Measurements from ENCODE around the gene OSBPL2.

The OSBPL2 gene

DNA sequence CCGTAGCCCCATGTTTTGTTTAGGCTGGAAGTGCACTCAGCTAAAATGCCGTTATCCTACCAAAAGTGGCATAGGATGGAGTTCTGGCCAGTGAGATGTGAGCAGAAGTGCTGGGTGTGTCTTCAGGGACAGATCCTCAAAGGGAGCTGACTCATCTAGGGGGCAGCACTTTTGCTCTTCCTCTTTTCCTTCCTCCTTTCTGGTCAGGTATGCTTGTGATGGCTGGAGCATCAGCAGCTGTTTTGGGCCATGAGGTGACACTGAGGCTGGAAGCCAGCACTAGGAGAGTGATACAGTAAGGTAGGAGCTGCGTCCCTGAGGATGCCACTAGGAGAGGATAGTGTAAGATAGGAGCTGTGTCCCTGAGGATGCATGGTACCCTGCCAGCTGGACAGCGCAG is 4.6 kb upstream of the OSBPL2 start:
- no peak for ATAC-seq
- H3K9me3 Mint-ChIP-seq: no peaks in the 10 kb centered on the region
- peaks cover 8% of the 10 kb centered on the region for H3K4me1 Mint-ChIP-seq
- no peaks in the 10 kb centered on the region for H3K27me3 Mint-ChIP-seq
- no peak overlapping the region for H3K27ac Mint-ChIP-seq
- H3K36me3 Mint-ChIP-seq: no peaks in the 10 kb centered on the region
- no peak overlapping the region for H3K4me3 Mint-ChIP-seq

DNA sequence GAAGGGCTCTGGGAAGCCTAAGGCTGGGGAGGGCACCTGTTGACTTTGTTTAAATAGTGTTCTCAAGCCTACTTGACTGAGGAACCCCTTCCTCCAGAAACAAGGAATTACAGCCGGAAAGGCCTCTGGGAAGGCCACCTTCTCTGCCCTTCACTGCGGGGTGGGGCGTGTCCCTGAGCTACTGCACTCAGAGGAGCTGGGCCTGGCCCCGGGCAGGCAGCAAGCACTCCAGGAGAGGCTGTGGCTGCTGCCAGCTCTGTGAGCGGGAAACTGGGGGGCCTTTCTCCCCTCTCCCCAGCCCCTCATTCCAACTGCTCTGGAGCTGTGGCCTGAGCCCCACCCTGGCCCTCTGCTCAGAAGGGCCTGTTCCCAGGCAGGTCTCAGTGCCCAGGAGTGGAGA is 4.0 kb upstream of the OSBPL2 start:
- Mint-ChIP-seq H3K36me3 (no peaks in the 10 kb centered on the region), H3K9me3 (no peaks in the 10 kb centered on the region), H3K27me3 (no peaks in the 10 kb centered on the region), H3K4me3 (no peak overlapping the region), H3K27ac (no peak overlapping the region), H3K4me1 (peaks cover 11% of the 10 kb centered on the region)
- ATAC-seq: no peak

DNA sequence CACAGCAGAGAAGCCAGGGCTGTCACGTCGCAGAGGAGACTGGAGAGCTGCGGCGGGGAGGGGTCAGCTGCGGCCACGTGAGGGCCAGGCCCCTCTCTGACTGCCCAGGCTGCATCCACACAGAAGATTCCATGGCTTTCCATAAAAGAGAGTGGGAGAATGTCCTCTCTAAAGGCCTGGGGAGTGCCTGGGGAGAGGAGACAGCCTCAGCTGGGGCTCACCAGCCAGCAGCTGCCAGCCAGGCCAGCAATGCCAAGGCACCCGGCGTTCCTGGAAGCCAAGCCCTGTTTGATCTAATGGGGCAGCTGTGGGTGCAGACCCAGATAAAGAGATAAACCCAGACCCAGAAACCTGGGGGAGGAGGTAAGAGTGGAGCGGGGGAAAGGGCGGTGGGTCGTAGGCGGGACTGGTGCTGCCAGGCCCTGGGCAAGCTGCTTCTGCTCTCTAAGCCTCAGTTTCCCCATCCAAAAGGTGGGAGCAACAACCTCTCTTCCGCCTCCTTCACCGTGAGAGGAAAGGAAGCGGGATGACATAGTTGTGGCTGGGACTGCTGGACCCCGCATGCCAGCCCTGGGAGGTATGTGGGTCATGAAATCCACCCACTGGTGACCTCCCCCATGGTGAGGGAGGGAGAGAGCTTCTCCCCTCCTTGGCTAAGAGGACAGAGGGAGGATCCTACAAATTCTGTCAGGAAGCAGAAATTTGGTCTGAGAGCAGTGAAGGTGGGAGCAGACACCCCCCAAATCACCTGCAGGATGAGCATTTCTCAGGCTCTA is 3.1 kb upstream of the OSBPL2 start:
- H3K27me3 Mint-ChIP-seq: no peaks in the 10 kb centered on the region
- ATAC-seq: no peak
- peaks cover 20% of the 10 kb centered on the region for H3K4me1 Mint-ChIP-seq
- H3K36me3 Mint-ChIP-seq: no peaks in the 10 kb centered on the region
- H3K27ac Mint-ChIP-seq: no peak overlapping the region
- H3K9me3 Mint-ChIP-seq: no peaks in the 10 kb centered on the region
- no peak overlapping the region for H3K4me3 Mint-ChIP-seq

DNA sequence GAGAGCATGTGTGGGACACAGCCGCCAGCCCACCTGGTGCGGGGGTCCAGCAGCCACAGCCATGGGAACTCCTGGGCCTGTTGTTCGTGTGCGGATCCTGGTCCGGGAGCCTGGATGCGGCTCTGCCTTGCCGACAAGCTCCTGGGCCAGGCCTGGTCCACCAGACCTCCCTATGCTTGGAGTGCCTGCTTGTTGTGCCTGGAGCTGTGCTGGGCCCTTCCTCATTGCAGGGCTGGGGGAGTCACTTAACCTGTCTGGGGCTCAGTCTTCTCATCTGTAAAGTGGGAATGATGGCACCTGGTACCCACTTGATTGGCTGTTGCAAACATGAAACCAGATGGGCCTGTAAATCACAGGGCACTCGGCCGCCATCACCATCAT is 2.6 kb upstream of the OSBPL2 start:
- Mint-ChIP-seq H3K27ac (no peak overlapping the region), H3K4me3 (no peak overlapping the region), H3K27me3 (no peaks in the 10 kb centered on the region), H3K36me3 (no peaks in the 10 kb centered on the region), H3K9me3 (no peaks in the 10 kb centered on the region), H3K4me1 (peaks cover 26% of the 10 kb centered on the region)
- no peak for ATAC-seq

DNA sequence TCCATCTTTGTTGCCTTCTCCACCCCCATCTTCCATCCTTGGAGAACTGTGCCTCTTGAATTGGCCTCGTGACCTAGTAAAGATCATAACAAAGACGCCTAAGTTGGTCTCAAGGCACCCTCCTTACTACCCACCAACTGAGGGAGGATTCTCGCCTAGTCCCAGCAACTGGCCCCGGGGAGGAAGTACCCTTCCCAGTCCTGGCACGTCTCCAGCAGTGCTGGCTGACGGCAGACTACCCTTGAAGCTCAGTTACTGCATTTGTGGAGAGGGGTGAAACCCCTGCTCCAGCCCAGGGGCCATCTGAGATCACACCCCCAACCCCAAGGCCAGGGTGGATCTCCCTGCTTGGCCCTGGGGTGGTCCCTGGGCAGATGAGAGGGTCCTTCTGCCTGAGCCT is 2.1 kb upstream of the OSBPL2 start:
- Mint-ChIP-seq H3K4me1 (peaks cover 27% of the 10 kb centered on the region), H3K36me3 (no peaks in the 10 kb centered on the region), H3K27me3 (no peaks in the 10 kb centered on the region), H3K9me3 (no peaks in the 10 kb centered on the region), H3K27ac (no peak overlapping the region), H3K4me3 (no peak overlapping the region)
- no peak for ATAC-seq

DNA sequence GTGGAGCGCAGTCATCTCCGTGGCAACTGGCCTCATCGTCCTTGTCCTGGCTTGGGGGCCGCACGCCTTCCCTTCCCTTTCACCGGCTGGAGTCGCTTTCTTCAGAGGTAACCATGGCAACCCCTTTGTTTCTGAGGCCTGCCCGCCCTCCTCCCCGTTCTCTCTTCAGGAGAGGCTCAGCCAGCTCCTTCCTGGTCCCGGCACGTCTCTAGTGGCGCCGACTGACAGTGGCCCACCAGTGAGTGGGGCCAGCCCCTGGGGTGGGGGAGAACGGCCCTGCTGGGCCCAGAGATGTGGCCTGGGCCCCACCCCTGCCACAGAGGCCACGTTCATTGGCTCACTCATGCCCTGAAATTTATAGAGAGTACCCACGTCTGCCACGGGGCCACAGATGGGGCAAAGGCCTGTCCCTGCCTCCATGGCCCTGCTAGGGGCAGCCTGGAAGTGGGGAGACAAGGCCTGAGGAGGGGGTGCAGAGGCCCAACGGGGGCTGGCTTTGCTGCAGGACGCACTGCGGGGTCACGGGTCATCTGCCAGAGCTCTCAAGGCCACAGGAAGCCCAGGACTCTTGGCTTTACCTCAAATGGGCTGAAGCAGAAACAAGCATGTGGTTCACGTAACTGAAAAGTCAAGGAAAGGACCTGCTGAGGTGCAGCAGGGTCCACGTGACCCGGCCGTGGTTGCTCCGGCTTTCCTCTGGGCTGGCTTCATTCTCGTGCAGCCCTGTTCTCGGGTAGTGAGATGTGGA is 1.4 kb upstream of the OSBPL2 start:
- no peak for ATAC-seq
- H3K36me3 Mint-ChIP-seq: no peaks in the 10 kb centered on the region
- H3K9me3 Mint-ChIP-seq: no peaks in the 10 kb centered on the region
- H3K27ac Mint-ChIP-seq: peak overlapping the region; percentile 92
- H3K4me1 Mint-ChIP-seq: peaks cover 34% of the 10 kb centered on the region
- H3K4me3 Mint-ChIP-seq: no peak overlapping the region
- H3K27me3 Mint-ChIP-seq: no peaks in the 10 kb centered on the region

DNA sequence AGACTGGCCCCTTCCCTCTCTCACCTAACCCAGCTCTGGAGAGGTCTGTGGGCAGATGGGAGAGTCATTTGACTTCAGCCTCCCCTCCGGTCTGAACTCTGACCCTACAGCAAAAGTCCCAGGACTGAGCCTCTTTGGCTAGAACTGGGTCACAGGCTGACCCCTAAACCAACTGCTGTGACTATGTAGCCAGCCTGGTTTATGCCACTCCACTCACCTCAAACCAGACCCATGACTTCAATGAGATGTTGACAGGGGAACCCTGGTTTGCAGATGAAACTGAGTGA is 864 bp upstream of the OSBPL2 start:
- peaks cover 39% of the 10 kb centered on the region for H3K4me1 Mint-ChIP-seq
- no peaks in the 10 kb centered on the region for H3K27me3 Mint-ChIP-seq
- ATAC-seq: no peak
- peaks cover 1% of the 10 kb centered on the region for H3K36me3 Mint-ChIP-seq
- peak overlapping the region; percentile 92 for H3K27ac Mint-ChIP-seq
- H3K9me3 Mint-ChIP-seq: no peaks in the 10 kb centered on the region
- H3K4me3 Mint-ChIP-seq: peak overlapping the region; percentile 81

DNA sequence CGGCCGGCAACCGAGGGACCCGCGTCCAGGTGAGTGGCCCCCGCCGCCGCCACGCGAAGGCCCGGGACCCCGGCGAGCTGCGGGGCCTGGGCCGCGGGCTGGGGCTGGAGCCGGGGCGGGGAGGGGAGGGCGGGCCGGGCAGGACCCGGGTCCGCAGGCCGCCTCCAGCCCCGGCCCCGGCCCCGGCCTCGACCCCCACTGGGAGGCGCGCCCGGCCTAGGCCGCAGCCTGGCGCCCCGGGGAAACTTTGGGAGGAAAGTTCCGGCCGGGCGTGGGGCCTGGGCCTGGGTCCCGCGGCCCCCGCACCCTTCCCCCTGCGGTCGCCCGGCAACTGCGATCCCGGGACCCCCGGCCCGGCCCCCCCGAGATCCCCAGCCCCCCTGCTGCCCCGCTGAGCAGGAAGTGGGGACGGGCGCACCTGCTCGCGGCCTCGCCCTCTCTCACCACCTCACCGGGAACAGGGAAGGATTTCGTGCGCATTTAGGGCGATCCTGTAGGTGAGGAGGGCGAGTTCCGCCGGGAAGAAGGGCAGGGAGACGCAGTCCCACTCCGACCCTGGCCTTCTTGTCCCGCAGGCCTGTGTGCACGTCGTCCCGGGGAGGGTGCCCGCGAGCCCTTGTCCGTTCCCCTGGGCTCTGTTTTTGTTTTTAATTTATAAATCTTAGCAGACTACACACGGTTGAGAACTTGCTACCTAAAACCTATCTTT is 402 bp downstream of the OSBPL2 start:
- H3K4me1 Mint-ChIP-seq: peaks cover 43% of the 10 kb centered on the region
- no peaks in the 10 kb centered on the region for H3K27me3 Mint-ChIP-seq
- ATAC-seq: peak; percentile 13

DNA sequence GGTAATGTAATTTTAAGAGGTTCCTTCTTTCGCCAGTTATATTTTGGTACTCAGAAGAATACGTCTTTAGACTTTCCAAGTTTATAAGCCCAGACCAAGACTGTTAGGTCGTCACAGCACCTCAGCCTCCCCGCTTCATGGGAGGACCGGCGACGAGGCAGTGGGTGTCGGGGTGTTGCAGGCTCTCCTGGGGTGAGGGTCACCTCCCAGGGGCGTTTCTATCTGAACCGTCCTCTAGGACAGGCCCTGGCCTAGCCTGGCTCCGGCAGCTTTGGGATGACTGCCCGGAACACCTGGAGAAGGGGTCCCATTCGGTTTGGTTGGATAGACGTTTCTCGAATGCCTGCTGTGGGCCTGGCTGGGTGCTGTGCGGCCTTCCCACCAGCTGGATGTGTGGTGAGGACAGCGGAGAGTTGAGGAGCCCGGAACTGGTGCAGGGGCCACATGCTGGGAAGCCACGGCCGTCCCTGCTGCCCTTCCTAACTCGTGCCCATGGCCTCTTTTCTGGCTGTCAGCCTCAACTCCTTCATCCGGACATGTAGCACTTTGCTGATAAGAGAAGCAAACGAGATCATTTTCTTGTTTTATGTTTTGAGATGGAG is 1.1 kb downstream of the OSBPL2 start:
- peak overlapping the region; percentile 78 for H3K4me3 Mint-ChIP-seq
- peaks cover 6% of the 10 kb centered on the region for H3K36me3 Mint-ChIP-seq
- peaks cover 48% of the 10 kb centered on the region for H3K4me1 Mint-ChIP-seq
- no peak for ATAC-seq
- H3K27ac Mint-ChIP-seq: peak overlapping the region; percentile 70
- H3K9me3 Mint-ChIP-seq: no peaks in the 10 kb centered on the region
- no peaks in the 10 kb centered on the region for H3K27me3 Mint-ChIP-seq

More for the DNA sequence above, 402 bp downstream of the OSBPL2 start:
- peak overlapping the region; percentile 92 for H3K27ac Mint-ChIP-seq
- peaks cover 6% of the 10 kb centered on the region for H3K36me3 Mint-ChIP-seq
- no peaks in the 10 kb centered on the region for H3K9me3 Mint-ChIP-seq
- peak overlapping the region; percentile 81 for H3K4me3 Mint-ChIP-seq

DNA sequence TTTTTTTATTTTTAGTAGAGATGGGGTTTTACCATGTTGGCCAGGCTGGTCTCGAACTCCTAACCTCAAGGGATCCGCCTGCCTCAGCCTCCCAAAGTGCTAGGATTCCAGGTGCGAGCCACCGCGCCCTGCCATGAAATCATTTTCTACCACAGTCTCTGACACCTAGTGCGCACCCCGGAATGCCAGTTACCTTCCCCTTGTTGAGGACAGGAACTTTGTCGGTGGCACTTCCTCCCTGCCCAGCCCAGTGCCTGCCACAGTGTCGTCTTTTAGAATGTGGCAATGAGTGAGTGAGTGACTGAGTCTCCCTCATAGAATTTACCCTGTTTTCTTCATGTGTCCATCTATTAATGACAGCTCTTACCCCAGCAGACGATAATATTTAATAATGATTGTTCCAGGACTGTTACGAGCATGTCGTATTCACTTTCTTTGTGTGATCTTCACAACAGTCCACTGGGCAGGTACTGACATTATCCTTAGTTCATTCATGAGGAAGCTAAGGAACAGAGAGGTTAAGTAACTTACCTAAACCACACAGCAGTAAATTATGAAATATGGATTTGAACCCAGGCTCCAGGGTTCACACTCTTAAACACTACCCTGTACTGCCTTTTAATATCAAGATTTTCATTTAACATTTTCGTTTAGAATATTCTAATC is 1.8 kb downstream of the OSBPL2 start:
- Mint-ChIP-seq H3K4me1 (peaks cover 53% of the 10 kb centered on the region), H3K36me3 (peaks cover 6% of the 10 kb centered on the region), H3K27ac (peak overlapping the region; percentile 70)

DNA sequence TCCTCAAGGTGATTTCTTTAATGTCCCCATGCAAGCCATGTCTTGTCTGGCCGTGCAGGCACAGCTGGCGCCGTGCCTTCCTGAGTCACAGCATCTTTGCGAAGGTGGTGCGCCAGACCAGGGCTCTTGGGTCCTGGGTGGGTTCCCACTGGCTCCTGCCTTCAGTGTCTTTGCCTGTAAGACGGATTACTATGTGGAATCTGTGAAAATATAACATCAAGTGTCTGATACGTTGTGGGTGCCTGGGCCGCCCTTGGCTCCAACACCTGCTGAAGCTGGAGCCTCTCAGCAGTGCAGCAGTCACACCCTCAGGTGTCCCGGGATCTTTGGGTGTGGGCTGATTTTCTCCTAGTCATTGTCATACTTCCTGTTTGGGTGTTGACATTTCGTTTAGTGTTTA is 3.2 kb downstream of the OSBPL2 start:
- Mint-ChIP-seq H3K9me3 (no peaks in the 10 kb centered on the region), H3K27ac (no peak overlapping the region), H3K4me3 (no peak overlapping the region), H3K4me1 (peaks cover 57% of the 10 kb centered on the region), H3K36me3 (peaks cover 6% of the 10 kb centered on the region), H3K27me3 (no peaks in the 10 kb centered on the region)
- ATAC-seq: no peak

More for the DNA sequence above, 1.8 kb downstream of the OSBPL2 start:
- Mint-ChIP-seq H3K27me3 (no peaks in the 10 kb centered on the region), H3K9me3 (no peaks in the 10 kb centered on the region), H3K4me3 (peak overlapping the region; percentile 78)
- ATAC-seq: no peak

DNA sequence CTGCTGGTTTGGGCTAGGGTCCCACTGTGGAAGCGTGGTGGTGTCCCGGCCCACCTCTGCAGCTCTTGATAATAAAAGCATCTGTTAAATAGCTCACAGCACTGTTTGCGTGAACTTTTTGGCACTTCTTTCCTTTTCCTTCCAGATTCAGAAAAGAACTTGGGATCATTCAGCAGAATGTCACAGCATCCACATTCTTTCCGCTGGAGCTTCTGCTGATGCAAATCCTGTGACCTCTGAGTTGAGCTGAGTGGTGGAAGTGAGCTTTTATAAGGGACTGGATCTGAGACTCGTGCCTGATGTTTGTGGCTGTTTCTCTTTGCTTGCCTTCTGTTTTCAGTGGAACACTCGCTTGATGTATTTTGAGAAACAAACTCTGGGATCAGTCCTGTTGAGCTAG is 3.9 kb downstream of the OSBPL2 start:
- no peaks in the 10 kb centered on the region for H3K9me3 Mint-ChIP-seq
- peaks cover 64% of the 10 kb centered on the region for H3K4me1 Mint-ChIP-seq
- no peak overlapping the region for H3K4me3 Mint-ChIP-seq
- peaks cover 6% of the 10 kb centered on the region for H3K36me3 Mint-ChIP-seq
- H3K27me3 Mint-ChIP-seq: no peaks in the 10 kb centered on the region
- H3K27ac Mint-ChIP-seq: no peak overlapping the region
- ATAC-seq: no peak

DNA sequence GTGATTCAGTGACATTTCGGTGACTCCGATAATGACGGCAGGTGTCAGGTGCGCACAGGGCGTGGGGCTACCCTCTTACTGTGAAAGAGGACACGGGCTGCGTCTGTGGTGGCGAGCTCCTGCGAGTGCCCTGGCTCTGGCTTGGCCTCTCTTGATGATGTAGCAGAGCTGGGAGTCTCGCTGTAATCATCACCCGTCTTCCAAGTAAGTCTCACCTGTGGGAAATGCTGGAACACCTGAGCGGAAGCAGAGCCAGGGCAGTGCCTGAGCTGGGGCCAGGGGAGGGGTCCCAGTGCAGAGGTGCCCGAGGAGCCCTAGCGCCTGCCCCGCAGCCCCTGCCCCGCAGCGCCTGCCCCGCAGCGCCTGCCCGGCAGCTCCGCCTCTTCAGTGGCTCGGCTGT is 4.8 kb downstream of the OSBPL2 start:
- no peak overlapping the region for H3K4me3 Mint-ChIP-seq
- ATAC-seq: no peak
- H3K27me3 Mint-ChIP-seq: no peaks in the 10 kb centered on the region
- H3K36me3 Mint-ChIP-seq: peaks cover 6% of the 10 kb centered on the region
- no peak overlapping the region for H3K27ac Mint-ChIP-seq
- H3K4me1 Mint-ChIP-seq: peaks cover 61% of the 10 kb centered on the region
- no peaks in the 10 kb centered on the region for H3K9me3 Mint-ChIP-seq

DNA sequence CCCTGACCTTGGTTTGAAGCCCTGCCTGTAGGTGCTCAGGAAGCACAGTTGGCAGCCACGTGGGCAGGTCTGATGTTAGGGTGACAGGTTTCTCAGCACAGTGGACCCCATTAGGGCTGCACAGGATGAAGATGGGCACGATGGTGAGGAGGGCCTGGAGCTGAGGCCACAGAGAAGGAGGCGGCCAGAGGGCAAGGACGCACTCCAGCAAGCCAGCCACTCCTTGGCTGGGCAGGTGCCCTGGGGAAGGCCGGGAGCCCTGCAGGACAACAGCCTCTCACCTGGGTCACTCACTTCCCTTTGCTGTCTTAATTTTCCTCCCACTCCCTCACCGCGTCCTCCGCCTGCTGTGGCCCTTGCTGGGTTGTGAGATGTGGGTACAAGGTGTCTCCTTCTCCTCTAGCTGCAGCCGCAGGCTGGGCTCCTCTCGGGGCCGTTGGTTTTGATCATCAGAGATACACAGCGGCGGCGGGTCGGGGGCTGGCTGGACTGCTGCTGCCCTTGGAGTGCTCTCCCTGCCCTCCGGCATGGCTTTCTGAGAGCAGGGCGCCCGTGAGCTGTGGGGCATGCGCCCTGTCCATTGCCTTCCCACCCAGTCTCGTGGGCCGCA is 5.7 kb downstream of the OSBPL2 start:
- H3K4me1 Mint-ChIP-seq: peaks cover 63% of the 10 kb centered on the region
- peaks cover 6% of the 10 kb centered on the region for H3K36me3 Mint-ChIP-seq
- no peak overlapping the region for H3K4me3 Mint-ChIP-seq

More for the DNA sequence above, 5.7 kb downstream of the OSBPL2 start:
- no peak for ATAC-seq
- Mint-ChIP-seq H3K27ac (no peak overlapping the region), H3K9me3 (no peaks in the 10 kb centered on the region), H3K27me3 (no peaks in the 10 kb centered on the region)
